Endodermal cell (in vitro differentiated cells): ENCODE data around the gene AXIN1. TPM values are rescaled to one million over a fixed set of nuclear protein-coding genes. Genes with fewer than 3 reads are reported as not detected.

Experiments used
- DNase-seq: peaks from one replicate; pipeline ENCODE4 v3.0.0-alpha.2; 2017
- H3K27ac ChIP-seq: 2 replicates; pipeline ENCODE4 v1.5.1; 2013; ENCODE audit warnings: mild to moderate bottlenecking, low read depth, low read length, moderate library complexity
- H3K27me3 ChIP-seq: 2 replicates; pipeline ENCODE4 v1.6.1; 2013; ENCODE audit warnings: mild to moderate bottlenecking, low read length, moderate library complexity; ENCODE audit not compliant: insufficient read depth, control insufficient read depth, poor library complexity, severe bottlenecking
- H3K36me3 ChIP-seq: 2 replicates; pipeline ENCODE4 v1.7.0; 2013; ENCODE audit warnings: mild to moderate bottlenecking, low read length, moderate library complexity; ENCODE audit not compliant: control insufficient read depth, insufficient read depth
- H3K4me1 ChIP-seq: one replicate; pipeline ENCODE4 v1.7.0; 2013; ENCODE audit warnings: low read length; ENCODE audit not compliant: control insufficient read depth, insufficient read depth
- H3K4me3 ChIP-seq: 2 replicates; pipeline ENCODE4 v1.5.1; 2013; ENCODE audit warnings: mild to moderate bottlenecking, low read length, moderate library complexity
- H3K9ac ChIP-seq: 2 replicates; pipeline ENCODE4 v1.6.1; 2013; ENCODE audit warnings: mild to moderate bottlenecking, low read length, moderate library complexity; ENCODE audit not compliant: poor library complexity, severe bottlenecking; ENCODE audit errors: extremely low read depth
- H3K9me3 ChIP-seq: 2 replicates; pipeline ENCODE4 v1.6.1; 2013; ENCODE audit warnings: mild to moderate bottlenecking, low read length, moderate library complexity; ENCODE audit not compliant: control insufficient read depth
- H3K27ac Mint-ChIP-seq: 2 replicates; pipeline ENCODE4 v1.8.0; 2020; ENCODE audit warnings: mixed read lengths
- H3K27me3 Mint-ChIP-seq: 2 replicates; pipeline ENCODE4 v1.8.0; 2021; ENCODE audit warnings: mild to moderate bottlenecking, mixed read lengths; ENCODE audit not compliant: insufficient read depth
- H3K36me3 Mint-ChIP-seq: 2 replicates; pipeline ENCODE4 v1.8.0; 2020; ENCODE audit warnings: low read depth, mixed read lengths
- H3K4me1 Mint-ChIP-seq: 2 replicates; pipeline ENCODE4 v1.8.0; 2020; ENCODE audit warnings: mixed read lengths
- H3K4me3 Mint-ChIP-seq: 2 replicates; pipeline ENCODE4 v1.8.0; 2020; ENCODE audit warnings: mild to moderate bottlenecking, moderate library complexity, mixed read lengths
- H3K9me3 Mint-ChIP-seq: 2 replicates; pipeline ENCODE4 v1.8.0; 2020; ENCODE audit warnings: mild to moderate bottlenecking, mixed read lengths
- CTCF ChIP-seq: fragments of 200-600 bp; sonication (generic); conservative IDR thresholded peaks from 2 replicates; pipeline ENCODE4 v1.5.0; 2021; ENCODE audit warnings: antibody characterized with exemption, mild to moderate bottlenecking
- WGBS, 2 experiments: methylation state at CpG; one replicate each; pipeline versions ENCODE4 v1.1.5 to v1.1.7; 2013; ENCODE audit warnings: missing lambda C conversion rate in 2 of 2, mixed read lengths in 1 of 2; ENCODE audit not compliant: insufficient coverage in 1 of 2, insufficient read length in 1 of 2; 5-methylcytosine and 5-hydroxymethylcytosine counted together
- total RNA-seq, 2 donors: library from RNA; stranded (reverse); fragmentation: NEBNext Ultra II Directional in 1 of 2; extraction: Animal tissue kit (Norgen Biotek cat#: 25700) in 1 of 2; gene quantifications; 2 replicates in 1 of 2; 3 replicates in 1 of 2; pipeline ENCODE4 v1.2.1, GENCODE V29; 2021

The AXIN1 gene
- total RNA-seq, 2 donors from 2014 or later, result 36.5 to 37.3 TPM

DNA sequence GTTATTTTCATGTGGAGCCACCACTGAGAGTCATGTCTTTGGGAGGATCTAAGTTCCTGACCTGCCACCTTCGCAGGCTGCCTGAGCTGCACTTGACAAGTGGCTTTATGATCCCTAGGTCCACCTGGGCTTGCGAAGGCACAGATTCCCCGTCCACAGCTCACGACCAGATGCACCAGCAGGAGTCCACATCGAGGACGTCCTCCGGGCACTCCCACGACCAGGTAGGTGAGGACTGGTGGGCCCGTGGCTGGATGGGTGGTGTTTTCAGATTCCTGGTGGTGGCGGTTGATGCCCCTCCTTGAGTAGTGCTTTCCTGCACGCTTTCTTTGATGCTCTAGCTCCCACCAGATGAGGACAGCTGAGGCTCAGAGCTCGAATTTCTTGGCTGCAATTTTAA lies 103.1 kb downstream of the AXIN1 start:
- Histone ChIP-seq H3K4me3 (no peak overlapping the region), H3K9me3 (no peaks in the 10 kb centered on the region), H3K4me1 (no peaks in the 10 kb centered on the region), H3K36me3 (peaks cover 24% of the 10 kb centered on the region), H3K27ac (no peak overlapping the region), H3K27me3 (no peaks in the 10 kb centered on the region), H3K9ac (no peak overlapping the region)
- Mint-ChIP-seq H3K9me3 (no peaks in the 10 kb centered on the region), H3K4me1 (peaks cover 10% of the 10 kb centered on the region), H3K4me3 (no peak overlapping the region), H3K27ac (no peak overlapping the region), H3K27me3 (no peaks in the 10 kb centered on the region), H3K36me3 (peaks cover 28% of the 10 kb centered on the region)
- WGBS, 2 experiments, result 95 to 97% methylated on average over 7 to 12 of the region's 12 CpGs
- DNase-seq, result no peak
- no peak for TF ChIP-seq CTCF

DNA sequence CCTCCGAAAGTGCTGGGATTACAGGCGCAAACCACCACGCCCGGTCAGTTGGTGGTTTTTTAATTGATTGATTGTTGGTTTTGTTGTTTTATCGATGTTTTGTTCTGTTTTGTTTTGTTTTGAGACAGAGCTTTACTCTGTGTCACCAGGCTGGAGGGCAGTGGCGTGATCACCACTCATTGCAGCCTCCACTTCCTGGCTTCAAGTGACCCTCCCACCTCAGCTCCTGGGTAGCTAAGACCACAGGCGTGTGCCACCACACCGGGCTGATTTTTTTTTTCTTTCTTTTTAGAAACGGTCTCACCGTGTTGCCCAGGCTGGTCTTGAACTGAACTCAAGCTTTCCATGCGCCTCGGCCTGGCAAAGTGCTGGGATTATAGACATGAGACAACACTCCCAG lies 105.5 kb downstream of the AXIN1 start:
- Histone ChIP-seq H3K4me1 (no peaks in the 10 kb centered on the region), H3K36me3 (peaks cover 14% of the 10 kb centered on the region), H3K4me3 (no peak overlapping the region), H3K27ac (no peak overlapping the region), H3K27me3 (no peaks in the 10 kb centered on the region), H3K9ac (no peak overlapping the region), H3K9me3 (no peaks in the 10 kb centered on the region)
- DNase-seq, result no peak
- Mint-ChIP-seq H3K27me3 (no peaks in the 10 kb centered on the region), H3K9me3 (no peaks in the 10 kb centered on the region), H3K36me3 (peaks cover 14% of the 10 kb centered on the region), H3K27ac (no peak overlapping the region), H3K4me3 (no peak overlapping the region), H3K4me1 (peaks cover 4% of the 10 kb centered on the region)
- no peak for TF ChIP-seq CTCF
- 96 to 97% methylated on average over 6 to 12 of the region's 12 CpGs for WGBS, 2 experiments

DNA sequence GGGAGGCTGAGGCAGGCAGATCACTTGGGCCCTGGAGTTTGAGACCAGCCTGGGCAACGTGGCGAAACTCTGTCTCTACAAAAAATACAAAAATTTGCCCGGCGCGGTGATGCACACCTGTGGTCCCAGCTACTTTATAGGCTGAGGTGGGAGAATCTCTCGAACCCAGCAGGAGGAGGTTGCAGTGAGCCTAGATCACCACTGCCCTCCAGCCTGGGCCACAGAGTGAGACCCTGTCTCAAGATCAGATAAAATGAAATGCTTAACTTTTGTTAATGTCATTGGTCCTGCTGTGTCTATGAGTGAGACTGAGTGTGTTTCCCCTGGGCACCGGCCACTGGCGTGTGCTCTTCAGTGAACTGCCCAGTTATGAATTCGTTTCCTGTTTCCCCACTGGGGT lies 107.4 kb downstream of the AXIN1 start:
- no peaks in the 10 kb centered on the region for H3K27me3 Mint-ChIP-seq
- peaks cover under 1% of the 10 kb centered on the region for H3K4me1 Mint-ChIP-seq
- no peak overlapping the region for H3K4me3 Mint-ChIP-seq
- Histone ChIP-seq H3K4me3 (no peak overlapping the region), H3K27me3 (no peaks in the 10 kb centered on the region), H3K36me3 (peaks cover under 1% of the 10 kb centered on the region), H3K9me3 (no peaks in the 10 kb centered on the region), H3K9ac (no peak overlapping the region), H3K4me1 (no peaks in the 10 kb centered on the region), H3K27ac (no peak overlapping the region)
- 87 to 93% methylated on average over 7 to 9 of the region's 9 CpGs for WGBS, 2 experiments
- no peak overlapping the region for H3K27ac Mint-ChIP-seq
- H3K9me3 Mint-ChIP-seq, result no peaks in the 10 kb centered on the region
- DNase-seq, result no peak
- TF ChIP-seq CTCF, result no peak
- H3K36me3 Mint-ChIP-seq, result peaks cover 13% of the 10 kb centered on the region
